HG03139 (cell line): ENCODE measurements around the gene EEF2.
"Not testable (repeated sequence)": the region's sequence is repeated elsewhere in the genome, so short reads cannot be mapped to it uniquely, and the experiment has no call there.

Experiments
- ATAC-seq: cut with Tn5 transposase; IDR thresholded peaks from one replicate; pipeline ENCODE4 v1.9.1; 2021; ENCODE audit not compliant: unreplicated experiment

EEF2 gene

GRCh38 chr19:3950871-3951861 is 34.1 kb downstream of the EEF2 start:
- ATAC-seq: no peak

GRCh38 chr19:3949997-3950859 is 35.0 kb downstream of the EEF2 start:
- no peak for ATAC-seq

DNA sequence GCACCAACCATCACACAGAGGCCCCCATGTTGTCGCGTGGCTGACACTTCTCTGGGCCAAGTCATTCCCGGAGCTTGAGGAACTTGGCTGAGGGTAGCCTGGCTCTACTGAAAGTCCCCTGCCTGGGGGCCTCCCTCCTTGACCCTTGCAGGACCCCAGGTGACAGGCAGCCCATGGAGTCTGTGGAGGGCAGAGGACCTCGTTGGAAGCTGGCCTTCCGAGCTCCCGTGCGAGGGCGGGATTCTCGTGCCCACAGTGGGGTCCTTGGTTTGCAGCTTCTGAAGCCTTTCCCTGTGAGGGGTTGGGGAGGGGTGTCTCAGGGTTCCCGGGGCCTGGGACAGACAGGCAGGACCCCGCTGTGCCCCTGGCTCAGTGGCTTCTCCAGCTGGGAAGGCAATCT is 36.0 kb downstream of the EEF2 start:
- ATAC-seq: no peak

DNA sequence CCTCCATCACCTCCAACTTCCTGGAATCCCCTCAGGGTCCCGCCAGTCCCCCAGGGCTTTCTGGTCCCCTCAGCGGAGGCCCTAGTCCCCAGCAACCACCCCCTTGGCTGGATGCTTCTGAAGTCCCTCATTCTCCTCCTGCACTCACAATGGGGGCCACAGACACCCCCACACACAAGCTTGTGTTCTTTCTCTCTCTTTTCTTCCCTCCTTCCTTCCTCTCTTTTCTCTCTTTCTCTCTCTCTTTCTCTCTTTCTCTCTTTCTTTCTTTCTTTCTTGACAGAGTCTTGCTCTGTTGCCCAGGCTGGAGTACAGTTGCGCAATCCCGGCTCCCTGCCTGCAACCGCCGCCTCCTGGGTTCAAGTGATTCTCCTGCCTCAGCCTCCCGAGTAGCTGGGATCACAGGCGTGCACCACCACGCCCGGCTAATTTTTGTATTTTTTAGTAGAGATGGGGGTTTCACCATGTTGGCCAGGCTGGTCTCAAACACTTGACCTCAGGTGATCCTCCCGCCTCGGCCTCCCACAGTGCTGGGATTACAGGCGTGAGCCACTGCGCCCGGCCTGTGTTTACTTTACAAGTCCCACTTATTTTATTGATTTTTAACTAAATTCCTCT is 37.8 kb downstream of the EEF2 start:
- ATAC-seq: not testable (repeated sequence)

DNA sequence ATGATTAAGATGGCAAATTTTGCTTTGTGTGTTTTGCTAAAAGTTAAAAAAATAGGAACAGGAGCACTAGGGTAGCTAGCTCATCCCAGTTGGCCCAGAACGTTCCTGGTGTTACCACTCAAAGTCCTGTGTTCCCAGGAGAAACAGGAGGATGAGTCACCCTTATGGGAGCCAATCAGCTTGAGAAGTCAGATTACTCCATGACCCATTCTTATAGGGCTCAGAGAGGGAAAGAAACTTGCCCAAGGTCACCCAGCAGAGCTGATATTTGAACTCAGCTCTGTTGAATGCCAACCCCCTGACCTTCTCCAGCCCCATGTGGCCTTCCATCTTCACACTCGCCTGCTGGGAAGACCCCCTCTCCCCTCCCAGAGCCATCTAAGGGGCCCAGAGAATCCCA is 39.4 kb downstream of the EEF2 start:
- no peak for ATAC-seq

DNA sequence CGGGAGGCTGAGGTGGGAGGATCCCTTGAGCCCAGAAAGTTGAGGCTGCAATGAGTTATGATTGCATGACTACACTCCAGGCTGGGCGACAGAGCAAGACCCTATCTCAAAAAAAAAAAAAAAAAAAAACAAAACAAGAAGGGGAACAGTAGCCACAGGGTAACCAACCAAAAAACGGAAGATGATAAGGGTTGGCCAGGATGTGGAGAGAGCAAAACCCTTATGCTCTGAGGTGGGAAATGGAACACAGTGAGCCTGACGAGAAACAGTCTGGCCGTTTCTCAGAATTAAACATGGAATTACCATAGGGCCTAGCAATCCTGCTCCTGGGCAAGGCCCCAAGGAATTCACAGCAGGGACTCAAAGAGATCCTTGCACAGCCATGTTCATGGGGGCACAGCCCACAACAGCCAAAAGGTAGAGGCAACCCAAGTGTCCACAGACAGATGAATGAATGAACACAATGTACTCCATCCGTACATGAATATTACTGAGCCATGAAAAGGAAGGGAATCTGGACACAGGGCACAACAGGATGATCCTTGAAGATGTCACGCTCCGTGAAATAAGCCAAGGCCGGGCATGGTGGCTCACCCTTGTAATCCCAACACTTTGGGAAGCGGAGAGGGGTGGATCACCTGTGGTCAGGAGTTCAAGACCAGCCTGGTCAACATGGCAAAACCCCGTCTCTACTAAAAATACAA is 41.1 kb downstream of the EEF2 start:
- ATAC-seq: no peak

GRCh38 chr19:3942790-3943409 is 42.4 kb downstream of the EEF2 start:
- ATAC-seq: no peak

DNA sequence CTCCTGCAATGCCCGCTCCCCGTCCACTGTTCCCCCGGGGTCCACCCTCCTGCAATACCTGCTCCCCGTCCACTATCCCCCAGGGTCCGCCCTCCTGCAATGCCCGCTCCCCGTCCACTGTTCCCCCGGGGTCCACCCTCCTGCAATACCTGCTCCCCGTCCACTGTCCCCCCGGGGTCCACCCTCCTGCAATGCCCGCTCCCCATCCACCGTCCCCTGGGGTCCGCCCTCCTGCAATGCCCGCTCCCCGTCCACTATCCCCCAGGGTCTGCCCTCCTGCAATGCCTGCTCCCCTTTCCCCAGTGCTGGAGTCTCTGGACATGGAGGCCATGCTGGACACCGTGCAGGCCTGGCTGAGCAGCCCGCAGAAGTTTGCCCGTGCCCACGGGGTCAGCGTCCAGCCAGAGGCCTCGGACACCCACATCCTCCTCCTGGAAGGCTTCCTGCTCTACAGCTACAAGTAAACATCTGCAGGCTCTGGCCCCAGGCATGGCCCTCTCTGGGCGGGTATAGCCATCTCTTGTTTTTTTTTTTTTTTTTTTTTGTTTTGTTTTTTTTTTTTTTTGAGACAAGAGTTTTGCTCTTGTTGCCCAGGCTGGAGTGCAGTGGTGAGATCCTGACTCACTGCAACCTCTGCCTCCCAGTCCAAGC is 46.8 kb downstream of the EEF2 start:
- ATAC-seq: not testable (repeated sequence)

DNA sequence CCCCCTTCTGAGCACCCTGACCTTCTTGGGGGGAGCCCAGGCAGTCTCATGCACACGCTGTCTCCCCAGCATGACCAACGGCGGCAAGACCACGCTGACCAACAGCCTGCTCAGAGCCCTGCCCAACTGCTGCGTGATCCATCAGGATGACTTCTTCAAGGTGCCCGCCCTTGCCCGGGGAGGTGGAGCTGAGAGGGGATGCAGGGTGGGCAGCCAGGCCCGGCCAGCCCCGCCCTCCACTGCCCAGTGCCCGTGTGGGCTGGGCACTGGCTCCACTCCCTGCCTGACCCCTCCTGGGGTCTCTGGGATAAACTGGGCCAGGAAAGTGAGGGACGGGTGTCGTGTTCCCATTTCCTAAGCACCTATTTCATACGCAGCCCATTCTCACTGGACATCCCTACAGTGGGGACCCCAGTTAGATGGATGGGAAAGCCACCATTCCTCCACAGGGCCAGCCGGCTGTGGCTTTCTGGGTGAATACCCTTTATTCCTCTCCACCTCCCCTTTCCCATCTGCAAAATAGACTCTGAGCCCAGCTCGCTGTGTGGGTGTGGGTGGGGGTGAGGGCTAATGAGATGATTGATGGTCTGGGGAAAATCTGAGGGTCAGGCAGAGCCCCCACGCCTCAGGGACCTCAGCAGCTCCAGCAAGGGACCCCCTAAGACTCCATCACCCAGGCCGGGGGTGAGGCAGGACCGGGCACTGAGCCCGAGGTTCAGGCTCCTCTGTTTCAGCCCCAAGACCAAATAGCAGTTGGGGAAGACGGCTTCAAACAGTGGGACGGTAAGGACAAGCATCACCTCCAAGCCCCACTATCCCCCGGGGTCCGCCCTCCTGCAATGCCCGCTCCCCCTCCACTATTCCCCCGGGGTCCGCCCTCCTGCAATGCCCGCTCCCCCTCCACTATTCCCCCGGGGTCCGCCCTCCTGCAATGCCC is 48.5 kb downstream of the EEF2 start:
- no peak for ATAC-seq

DNA sequence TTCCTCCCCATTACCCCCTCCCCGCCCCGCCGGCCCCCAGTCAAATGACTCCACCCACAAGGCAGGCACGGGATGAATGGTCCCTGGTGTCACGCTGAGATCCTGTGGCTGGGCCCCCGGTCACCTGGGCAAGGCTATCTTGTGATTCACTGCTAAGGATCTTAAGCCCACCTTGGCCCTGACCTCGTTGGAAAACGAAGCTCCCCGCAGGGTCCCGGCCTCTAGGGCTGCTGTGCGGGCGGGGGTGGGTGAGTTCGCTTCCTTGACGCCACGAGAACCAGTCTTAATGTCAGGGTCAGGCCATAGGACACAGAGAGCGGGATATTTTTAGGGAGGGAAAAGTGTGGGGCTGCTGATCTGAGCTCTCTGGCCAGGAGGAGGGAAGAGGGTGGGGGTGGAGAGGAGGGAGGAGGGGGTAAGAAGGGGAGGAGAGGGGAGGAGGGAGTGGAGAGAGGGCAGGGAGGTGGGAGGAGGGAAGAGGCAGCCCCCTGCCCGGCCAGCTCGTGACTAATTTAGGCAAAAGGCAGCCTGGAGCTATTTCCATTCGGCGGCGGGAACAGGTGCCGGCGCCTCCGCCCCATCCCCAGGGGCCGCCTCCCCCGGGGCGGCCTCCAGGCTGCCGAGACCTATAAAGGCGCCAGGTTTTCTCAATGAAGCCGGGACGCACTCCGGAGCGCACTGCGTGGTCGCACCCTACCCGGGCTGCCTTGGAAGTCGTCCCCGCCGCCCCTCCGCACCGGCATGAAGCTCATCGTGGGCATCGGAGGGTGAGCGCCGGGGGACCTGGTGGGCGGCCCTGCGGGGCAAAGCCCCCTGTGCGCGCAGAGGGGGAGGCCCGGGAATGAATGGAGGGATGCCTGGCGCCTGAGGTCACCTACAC is 52.1 kb downstream of the EEF2 start, which contains the start of gene NMRK2:
Gene NMRK2, plus strand, starts transcription at position 139 of the 880 bp plus-strand sequence. Its CDS starts 603 bp downstream, at position 742.
- ATAC-seq: no peak

DNA sequence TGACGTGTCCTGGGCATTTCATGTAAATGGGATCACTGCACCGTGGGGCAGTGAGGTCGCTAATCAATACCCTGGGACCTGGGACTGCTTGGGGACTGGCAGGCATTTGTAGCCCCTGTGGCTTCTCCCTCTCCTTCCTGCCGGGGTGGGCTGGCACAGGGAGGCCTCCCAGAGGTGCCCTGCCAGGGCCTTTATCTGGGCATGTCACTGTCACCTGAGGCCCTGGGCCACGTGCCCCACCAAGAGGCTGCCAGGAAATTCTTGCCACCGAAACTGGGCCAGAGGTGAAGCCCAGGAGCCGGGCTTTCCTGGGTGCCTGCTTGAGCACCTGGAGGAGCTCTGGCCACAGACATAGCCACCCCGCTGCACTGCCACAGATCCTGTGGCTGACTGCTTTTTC is 54.2 kb downstream of the EEF2 start:
- no peak for ATAC-seq
